H9 (cell line): ENCODE results near the gene SLC2A9. TPM values are rescaled to one million over a fixed set of nuclear protein-coding genes. Genes with fewer than 3 reads are reported as not detected.

ENCODE experiments used
- DNase-seq: peaks from one replicate; pipeline ENCODE4 v3.0.0-alpha.2; 2017
- H2AFZ ChIP-seq: one replicate; pipeline ENCODE4 v1.6.1; 2013; ENCODE audit warnings: mild to moderate bottlenecking, low read length, control low read depth, moderate library complexity
- H2AK5ac ChIP-seq: 2 replicates; pipeline ENCODE4 v1.6.1; 2013; ENCODE audit warnings: low read length, control low read depth, mixed read lengths; ENCODE audit not compliant: insufficient read length
- H2BK120ac ChIP-seq: one replicate; pipeline ENCODE4 v1.6.1; 2013; ENCODE audit warnings: low read depth, mild to moderate bottlenecking, low read length, control low read depth, inconsistent platforms; ENCODE audit not compliant: poor library complexity, severe bottlenecking
- H2BK12ac ChIP-seq: 2 replicates; pipeline ENCODE4 v1.6.1; 2013; ENCODE audit warnings: low read length, control low read depth, mixed read lengths, low read depth; ENCODE audit not compliant: insufficient read length
- H2BK15ac ChIP-seq: 2 replicates; pipeline ENCODE4 v1.6.1; 2013; ENCODE audit warnings: low read depth, low read length, control low read depth
- H2BK20ac ChIP-seq: one replicate; pipeline ENCODE4 v1.6.1; 2013; ENCODE audit warnings: low read depth, mild to moderate bottlenecking, low read length, control low read depth, inconsistent platforms; ENCODE audit not compliant: poor library complexity, severe bottlenecking
- H2BK5ac ChIP-seq: 2 replicates; pipeline ENCODE4 v1.6.1; 2013; ENCODE audit warnings: low read length, control low read depth, mixed read lengths; ENCODE audit not compliant: insufficient read length
- H3K14ac ChIP-seq: 2 replicates; pipeline ENCODE4 v1.6.1; 2013; ENCODE audit warnings: low read length, control low read depth; ENCODE audit not compliant: insufficient read depth
- H3K18ac ChIP-seq: 2 replicates; pipeline ENCODE4 v1.6.1; 2013; ENCODE audit warnings: low read depth, mild to moderate bottlenecking, mixed read lengths, low read length, control low read depth; ENCODE audit not compliant: insufficient read length
- H3K23ac ChIP-seq: 2 replicates; pipeline ENCODE4 v1.6.1; 2013; ENCODE audit warnings: low read length, control low read depth, mixed read lengths, low read depth; ENCODE audit not compliant: insufficient read length
- H3K23me2 ChIP-seq: 2 replicates; pipeline ENCODE4 v1.6.1; 2013; ENCODE audit warnings: low read depth, mild to moderate bottlenecking, mixed read lengths, low read length, control low read depth; ENCODE audit not compliant: insufficient read length, poor library complexity, severe bottlenecking
- H3K27ac ChIP-seq: 2 replicates; pipeline ENCODE4 v1.5.1; 2013; ENCODE audit warnings: low read length, control low read depth, mixed read lengths, low read depth; ENCODE audit not compliant: insufficient read length
- H3K27me3 ChIP-seq: 2 replicates; pipeline ENCODE4 v1.6.1; 2013; ENCODE audit warnings: low read length, control low read depth, inconsistent platforms; ENCODE audit not compliant: insufficient read depth
- H3K4ac ChIP-seq: 2 replicates; pipeline ENCODE4 v1.6.1; 2013; ENCODE audit warnings: low read depth, mild to moderate bottlenecking, control low read depth, inconsistent platforms, low read length, moderate library complexity
- H3K4me1 ChIP-seq: 2 replicates; pipeline ENCODE4 v1.6.1; 2013; ENCODE audit warnings: low read length, control low read depth, inconsistent platforms; ENCODE audit not compliant: insufficient read depth
- H3K4me2 ChIP-seq: 2 replicates; pipeline ENCODE4 v1.6.1; 2013; ENCODE audit warnings: low read length, control low read depth, mixed read lengths; ENCODE audit not compliant: insufficient read length, insufficient read depth
- H3K56ac ChIP-seq: 2 replicates; pipeline ENCODE4 v1.6.1; 2013; ENCODE audit warnings: low read depth, mild to moderate bottlenecking, mixed read lengths, low read length, control low read depth; ENCODE audit not compliant: insufficient read length
- H3K79me1 ChIP-seq: 2 replicates; pipeline ENCODE4 v1.6.1; 2013; ENCODE audit warnings: low read depth, mild to moderate bottlenecking, moderate library complexity, low read length, control low read depth, inconsistent platforms; ENCODE audit not compliant: insufficient read depth, poor library complexity, severe bottlenecking
- H3K79me2 ChIP-seq: 2 replicates; pipeline ENCODE4 v1.6.1; 2013; ENCODE audit warnings: low read length, control low read depth, inconsistent platforms; ENCODE audit not compliant: insufficient read depth
- H3K9ac ChIP-seq: 2 replicates; pipeline ENCODE4 v1.6.1; 2013; ENCODE audit warnings: low read length, control low read depth, mixed read lengths; ENCODE audit not compliant: insufficient read length; ENCODE audit errors: extremely low read depth
- H3K9me3 ChIP-seq: one replicate; pipeline ENCODE4 v1.6.1; 2013; ENCODE audit warnings: low read depth, low read length, inconsistent platforms; ENCODE audit not compliant: control insufficient read depth
- H3T11ph ChIP-seq: one replicate; pipeline ENCODE4 v1.6.1; 2013; ENCODE audit warnings: mild to moderate bottlenecking, low read length, control low read depth, inconsistent platforms
- H4K20me1 ChIP-seq: one replicate; pipeline ENCODE4 v1.6.1; 2013; ENCODE audit not compliant: control insufficient read depth, insufficient read length, insufficient read depth
- H4K5ac ChIP-seq: 2 replicates; pipeline ENCODE4 v1.6.1; 2013; ENCODE audit warnings: low read depth, mild to moderate bottlenecking, mixed read lengths, low read length, control low read depth; ENCODE audit not compliant: insufficient read length
- H4K8ac ChIP-seq: replicated peaks from 2 replicates; pipeline ENCODE4 v1.6.1; 2013; ENCODE audit warnings: low read length, control low read depth, mixed read lengths, low read depth; ENCODE audit not compliant: insufficient read length
- H4K91ac ChIP-seq: 2 replicates; pipeline ENCODE4 v1.6.1; 2013; ENCODE audit warnings: low read depth, mild to moderate bottlenecking, moderate library complexity, mixed read lengths, low read length, control low read depth; ENCODE audit not compliant: insufficient read length
- H3K27ac Mint-ChIP-seq, 3 experiments: 2 replicates in 2 of 3; 3 replicates in 1 of 3; pipeline ENCODE4 v1.8.0; 2020 to 2021; ENCODE audit warnings: mixed read lengths in 3 of 3, mild to moderate bottlenecking in 1 of 3, moderate library complexity in 1 of 3
- H3K27me3 Mint-ChIP-seq: 2 replicates; pipeline ENCODE4 v1.8.0; 2021; ENCODE audit warnings: low read depth, mild to moderate bottlenecking, moderate library complexity, mixed read lengths
- H3K36me3 Mint-ChIP-seq, 3 experiments: 2 replicates in 2 of 3; 3 replicates in 1 of 3; pipeline ENCODE4 v1.8.0; 2020 to 2021; ENCODE audit warnings: low read depth in 3 of 3, mixed read lengths in 3 of 3; ENCODE audit not compliant: insufficient read depth in 1 of 3
- H3K4me1 Mint-ChIP-seq, 2 experiments: 2 replicates each; pipeline ENCODE4 v1.8.0; 2020; ENCODE audit warnings: mixed read lengths in 2 of 2
- H3K4me3 Mint-ChIP-seq, 2 experiments: 2 replicates in 1 of 2; 3 replicates in 1 of 2; pipeline ENCODE4 v1.8.0; 2020 to 2021; ENCODE audit warnings: mild to moderate bottlenecking in 2 of 2, mixed read lengths in 2 of 2, moderate library complexity in 1 of 2
- H3K9me3 Mint-ChIP-seq, 2 experiments: 2 replicates in 1 of 2; 3 replicates in 1 of 2; pipeline ENCODE4 v1.8.0; 2020; ENCODE audit warnings: mild to moderate bottlenecking in 2 of 2, mixed read lengths in 2 of 2, moderate library complexity in 1 of 2
- CTCF ChIP-seq: fragments of 200-600 bp; sonication (generic); conservative IDR thresholded peaks from 3 replicates; pipeline ENCODE4 v1.8.0; 2021; ENCODE audit warnings: antibody characterized with exemption, mild to moderate bottlenecking
- WGBS: extraction: QIAGEN DNeasy Blood & Tissue Kit; methylation state at CpG from one replicate; pipeline ENCODE4 v1.1.7; 2013; ENCODE audit warnings: missing lambda C conversion rate, low lambda C conversion rate, mixed read lengths; ENCODE audit not compliant: insufficient read length; ENCODE audit errors: extremely low coverage; 5-methylcytosine and 5-hydroxymethylcytosine counted together
- total RNA-seq: library from RNA; stranded (reverse); gene quantifications from 2 replicates; pipeline ENCODE4 v1.2.1, GENCODE V29; 2021

Gene SLC2A9
- total RNA-seq, 1 experiment from 2014 or later = 0.79 TPM

DNA sequence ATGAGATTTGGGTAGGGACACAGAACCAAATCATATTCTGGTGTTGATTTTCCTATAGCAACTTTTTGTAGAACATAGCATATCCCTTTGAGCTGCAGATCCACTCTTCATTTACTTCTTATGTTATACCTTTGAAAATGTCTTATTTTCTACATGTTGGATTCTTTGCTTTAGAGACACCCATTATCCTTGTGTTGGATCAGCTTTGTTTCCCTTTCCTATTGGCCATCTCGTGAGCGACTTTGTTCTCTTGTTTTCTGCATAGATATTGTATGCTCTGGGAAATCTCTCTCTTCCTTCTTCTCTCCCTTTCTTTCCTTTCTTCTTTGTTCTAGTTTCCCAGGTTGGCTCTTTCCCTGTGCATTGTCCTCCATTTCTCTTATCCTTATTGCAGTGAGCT, 180.2 kb downstream of the SLC2A9 start:
- H3K9me3 ChIP-seq = peaks cover 6% of the 10 kb centered on the region
- H3K79me1 ChIP-seq = no peaks in the 10 kb centered on the region
- no peak overlapping the region for H3K18ac ChIP-seq
- H3K9me3 Mint-ChIP-seq = peaks cover 22 to 26% of the 10 kb centered on the region in 2 experiments
- no peak overlapping the region for H3K23ac ChIP-seq
- H3K9ac ChIP-seq = no peak overlapping the region
- no peak overlapping the region for H2BK120ac ChIP-seq
- H3K4me1 ChIP-seq = no peaks in the 10 kb centered on the region
- H3K27ac Mint-ChIP-seq = no peak overlapping the region
- H3K14ac ChIP-seq = no peak overlapping the region
- no peak for DNase-seq
- peaks cover 3 to 21% (median 12%) of the 10 kb centered on the region in 3 experiments for H3K36me3 Mint-ChIP-seq
- H2BK15ac ChIP-seq = no peak overlapping the region
- H3K4ac ChIP-seq = no peak overlapping the region
- TF ChIP-seq CTCF = no peak
- H3K4me3 Mint-ChIP-seq = no peak overlapping the region
- H4K20me1 ChIP-seq = no peaks in the 10 kb centered on the region
- H2BK20ac ChIP-seq = no peak overlapping the region
- H4K91ac ChIP-seq = no peak overlapping the region
- no peak overlapping the region for H4K5ac ChIP-seq
- no peaks in the 10 kb centered on the region for H3K79me2 ChIP-seq
- H3K27me3 ChIP-seq = no peaks in the 10 kb centered on the region
- no peak overlapping the region for H2BK5ac ChIP-seq
- no peak overlapping the region for H3K56ac ChIP-seq
- H3K4me1 Mint-ChIP-seq = peaks cover 5 to 7% of the 10 kb centered on the region in 2 experiments
- H3K23me2 ChIP-seq = no peaks in the 10 kb centered on the region
- no peak overlapping the region for H4K8ac ChIP-seq
- no peak overlapping the region for H3K4me2 ChIP-seq
- no peak overlapping the region for H3K27ac ChIP-seq
- no peak overlapping the region for H3T11ph ChIP-seq
- no peak overlapping the region for H2AFZ ChIP-seq
- WGBS = no CpG with 5 or more reads among the region's 2 CpGs
- no peak overlapping the region for H2AK5ac ChIP-seq
- H2BK12ac ChIP-seq = no peak overlapping the region
- H3K27me3 Mint-ChIP-seq = no peaks in the 10 kb centered on the region; the same call in none of the 2 replicates
